Keratinocyte (primary cell): ENCODE measurements around the gene TUBB2B. TPM values are rescaled to one million over a fixed set of nuclear protein-coding genes. Genes with fewer than 3 reads are reported as not detected.

Experiments used
- DNase-seq: peaks from one replicate; pipeline ENCODE4 v3.0.0-alpha.2; 2011; ENCODE audit warnings: low read depth, missing footprints, low spot score
- FAIRE-seq: peaks from 2 replicates; lab custom pipeline; 2011; peaks lifted over from hg19 to GRCh38; lab: Jason Lieb, UNC
- H2AFZ ChIP-seq: 2 replicates; pipeline ENCODE4 v1.6.0; 2012; ENCODE audit warnings: low read length, control low read depth, inconsistent platforms; ENCODE audit not compliant: control insufficient read depth
- H3K27ac ChIP-seq: 2 replicates; pipeline ENCODE4 v1.5.1; 2011; ENCODE audit warnings: low read length; ENCODE audit not compliant: control insufficient read depth, insufficient read depth
- H3K27me3 ChIP-seq: 3 replicates; pipeline ENCODE4 v1.6.0; 2011; ENCODE audit warnings: low read length; ENCODE audit not compliant: control insufficient read depth, insufficient read depth; ENCODE audit errors: extremely low read depth
- H3K36me3 ChIP-seq, 2 experiments: 2 replicates in 1 of 2; 3 replicates in 1 of 2; pipeline ENCODE4 v1.5.1; 2011; ENCODE audit warnings: low read length in 2 of 2, mild to moderate bottlenecking in 1 of 2; ENCODE audit not compliant: control insufficient read depth in 2 of 2, insufficient read depth in 2 of 2; ENCODE audit errors: extremely low read depth in 1 of 2
- H3K4me1 ChIP-seq: 3 replicates; pipeline ENCODE4 v1.5.1; 2011; ENCODE audit warnings: low read length; ENCODE audit not compliant: control insufficient read depth, insufficient read depth; ENCODE audit errors: extremely low read depth
- H3K4me2 ChIP-seq: 3 replicates; pipeline ENCODE4 v1.6.0; 2011; ENCODE audit warnings: low read depth, low read length; ENCODE audit not compliant: control insufficient read depth, insufficient read depth; ENCODE audit errors: extremely low read depth
- H3K4me3 ChIP-seq, 3 experiments: fragments of 200-600 bp in 1 of 3; sonication (generic) in 1 of 3; 2 replicates in 2 of 3; 3 replicates in 1 of 3; pipeline ENCODE4 v1.5.1; 2011 to 2016; ENCODE audit warnings: low read length in 3 of 3, mild to moderate bottlenecking in 3 of 3, control low read depth in 2 of 3, inconsistent platforms in 1 of 3, low read depth in 1 of 3, mixed read lengths in 1 of 3, mixed run types in 1 of 3, moderate library complexity in 1 of 3; ENCODE audit not compliant: control insufficient read depth in 2 of 3, insufficient read depth in 2 of 3; ENCODE audit errors: extremely low read depth in 1 of 3
- H3K79me2 ChIP-seq: 2 replicates; pipeline ENCODE4 v1.6.0; 2012; ENCODE audit warnings: low read length; ENCODE audit not compliant: control insufficient read depth, insufficient read depth
- H3K9ac ChIP-seq: 3 replicates; pipeline ENCODE4 v1.6.0; 2011; ENCODE audit warnings: low read length; ENCODE audit not compliant: control insufficient read depth, insufficient read depth; ENCODE audit errors: extremely low read depth
- H3K9me1 ChIP-seq: 3 replicates; pipeline ENCODE4 v1.6.0; 2011; ENCODE audit warnings: low read length; ENCODE audit not compliant: control insufficient read depth, insufficient read depth; ENCODE audit errors: extremely low read depth
- H3K9me3 ChIP-seq: 2 replicates; pipeline ENCODE4 v1.5.1; 2012; ENCODE audit warnings: low read depth, low read length; ENCODE audit not compliant: control insufficient read depth
- H4K20me1 ChIP-seq: 3 replicates; pipeline ENCODE4 v1.6.0; 2011; ENCODE audit warnings: low read length; ENCODE audit not compliant: control insufficient read depth, insufficient read depth; ENCODE audit errors: extremely low read depth
- EZH2 ChIP-seq: IDR thresholded peaks from one replicate; pipeline ENCODE4 v1.6.1; 2012; ENCODE audit warnings: inconsistent platforms, mild to moderate bottlenecking, low read length, moderate library complexity
- dilution Hi-C: fragments of 300-500 bp; cut with MboI; formaldehyde crosslinking; loops from one replicate; pipeline ENCODE4 v1.7.0; 2020; ENCODE audit warnings: low sequenced_read_pairs; ENCODE audit not compliant: extremely low pct_ligation_motif_present
- polyA plus RNA-seq, 5 experiments: library from polyadenylated mRNA; depleted of rRNA in 3 of 5; stranded (reverse) in 3 of 5; stranded (forward) in 1 of 5; unstranded in 1 of 5; fragments of >200 nt; gene quantifications; 1 replicate in 1 of 5; 2 replicates in 3 of 5; 3 replicates in 1 of 5; pipeline versions ENCODE4 v1.2.1 to v1.2.3, GENCODE V29; 2011 to 2012; ENCODE audit warnings: missing spikeins in 2 of 5, low read depth in 1 of 5, low replicate concordance in 1 of 5
- TF ChIP-seq, protein P1 (sequence below), 3 experiments: IDR thresholded peaks in 1 of 3; conservative IDR thresholded peaks in 1 of 3; optimal IDR thresholded peaks in 1 of 3; 2 replicates in 2 of 3; 3 replicates in 1 of 3; pipeline versions ENCODE3 to v1.5.1; 2011; ENCODE audit warnings: low read length in 3 of 3, mild to moderate bottlenecking in 3 of 3, moderate library complexity in 2 of 3, control low read depth in 1 of 3, inconsistent platforms in 1 of 3; ENCODE audit not compliant: insufficient read depth in 2 of 3; ENCODE audit errors: extremely low read depth in 1 of 3

Gene TUBB2B
- polyA plus RNA-seq, 1 donor (not counting 4 experiments of a cell fraction or from before 2014, with no cell fraction given), result not detected

DNA sequence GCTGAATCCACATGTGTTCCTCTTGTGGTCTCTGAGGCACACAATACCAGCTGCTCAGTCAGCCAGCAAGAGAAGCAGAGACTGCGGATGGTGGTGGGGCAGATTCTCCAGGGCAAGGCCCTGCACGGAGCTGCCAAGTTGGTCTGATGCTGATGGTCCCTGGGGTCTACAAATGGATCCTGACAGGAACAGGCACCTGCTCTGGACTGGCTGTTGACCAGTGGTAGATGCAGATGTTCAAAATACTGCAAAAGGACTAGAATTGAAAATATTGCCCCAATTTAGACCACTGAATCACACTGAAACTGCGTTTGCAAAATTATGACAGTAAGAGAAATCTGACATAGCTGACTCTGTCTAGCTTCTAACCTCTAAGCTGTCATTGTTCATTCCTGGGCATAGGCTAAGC, 40.5 kb downstream of the TUBB2B start:
- dilution Hi-C loops, result no loop called here
- H3K9me3 ChIP-seq, result no peaks in the 10 kb centered on the region
- DNase-seq (no peak), FAIRE-seq (no peak)
- H3K36me3 ChIP-seq, result no peaks in the 10 kb centered on the region
- peaks cover 6% of the 10 kb centered on the region for H3K27me3 ChIP-seq
- TF ChIP-seq, protein P1, sequence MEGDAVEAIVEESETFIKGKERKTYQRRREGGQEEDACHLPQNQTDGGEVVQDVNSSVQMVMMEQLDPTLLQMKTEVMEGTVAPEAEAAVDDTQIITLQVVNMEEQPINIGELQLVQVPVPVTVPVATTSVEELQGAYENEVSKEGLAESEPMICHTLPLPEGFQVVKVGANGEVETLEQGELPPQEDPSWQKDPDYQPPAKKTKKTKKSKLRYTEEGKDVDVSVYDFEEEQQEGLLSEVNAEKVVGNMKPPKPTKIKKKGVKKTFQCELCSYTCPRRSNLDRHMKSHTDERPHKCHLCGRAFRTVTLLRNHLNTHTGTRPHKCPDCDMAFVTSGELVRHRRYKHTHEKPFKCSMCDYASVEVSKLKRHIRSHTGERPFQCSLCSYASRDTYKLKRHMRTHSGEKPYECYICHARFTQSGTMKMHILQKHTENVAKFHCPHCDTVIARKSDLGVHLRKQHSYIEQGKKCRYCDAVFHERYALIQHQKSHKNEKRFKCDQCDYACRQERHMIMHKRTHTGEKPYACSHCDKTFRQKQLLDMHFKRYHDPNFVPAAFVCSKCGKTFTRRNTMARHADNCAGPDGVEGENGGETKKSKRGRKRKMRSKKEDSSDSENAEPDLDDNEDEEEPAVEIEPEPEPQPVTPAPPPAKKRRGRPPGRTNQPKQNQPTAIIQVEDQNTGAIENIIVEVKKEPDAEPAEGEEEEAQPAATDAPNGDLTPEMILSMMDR (optimal IDR thresholded peaks at IDR 0.05 in 1 of 3, IDR thresholded peaks at IDR 0.05 in 1 of 3, conservative IDR thresholded peaks at IDR 0.05 in 1 of 3; ENCODE audit: extremely low read depth in 1 of 3, insufficient read depth in 2 of 3, low read length in 3 of 3), result no peak
- TF ChIP-seq EZH2, result no peak
- H3K4me2 ChIP-seq, result no peak overlapping the region
- no peaks in the 10 kb centered on the region for H4K20me1 ChIP-seq
- H3K9ac ChIP-seq, result no peak overlapping the region
- no peak overlapping the region for H2AFZ ChIP-seq
- no peaks in the 10 kb centered on the region for H3K79me2 ChIP-seq
- no peaks in the 10 kb centered on the region for H3K4me1 ChIP-seq
- no peak overlapping the region for H3K27ac ChIP-seq
- H3K9me1 ChIP-seq, result no peaks in the 10 kb centered on the region
- no peak overlapping the region for H3K4me3 ChIP-seq

GRCh38 chr6:3183066-3183465, 44.4 kb downstream of the TUBB2B start:
- DNase-seq (no peak), FAIRE-seq (no peak)
- H4K20me1 ChIP-seq, result no peaks in the 10 kb centered on the region
- no peak overlapping the region for H3K4me3 ChIP-seq
- no peaks in the 10 kb centered on the region for H3K9me1 ChIP-seq
- H3K79me2 ChIP-seq, result no peaks in the 10 kb centered on the region
- no peak overlapping the region for H3K27ac ChIP-seq
- H3K36me3 ChIP-seq, result no peaks in the 10 kb centered on the region
- no peaks in the 10 kb centered on the region for H3K4me1 ChIP-seq
- H3K9me3 ChIP-seq, result no peaks in the 10 kb centered on the region
- no peak overlapping the region for H3K4me2 ChIP-seq
- TF ChIP-seq, protein P1 (optimal IDR thresholded peaks at IDR 0.05 in 1 of 3, IDR thresholded peaks at IDR 0.05 in 1 of 3, conservative IDR thresholded peaks at IDR 0.05 in 1 of 3; ENCODE audit: extremely low read depth in 1 of 3, insufficient read depth in 2 of 3, low read length in 3 of 3), result no peak
- TF ChIP-seq EZH2, result no peak
- H3K27me3 ChIP-seq, result peaks cover 6% of the 10 kb centered on the region
- dilution Hi-C loops, result no loop called here
- no peak overlapping the region for H2AFZ ChIP-seq
- H3K9ac ChIP-seq, result no peak overlapping the region
